Retinal pigment epithelial cell (primary cell): ENCODE measurements around the gene VDR.
A peak's percentile ranks its signal among the peaks of the same experiment; 100 is the strongest.

Source experiments
- DNase-seq: peaks from one replicate; pipeline ENCODE4 v3.0.0-alpha.2; 2010; ENCODE audit warnings: low read depth
- H3K4me3 ChIP-seq: 2 replicates; pipeline ENCODE4 v1.5.1; 2011; ENCODE audit warnings: mild to moderate bottlenecking, low read length, control low read depth, moderate library complexity
- TF ChIP-seq, protein P1 (sequence below): conservative IDR thresholded peaks from 2 replicates; pipeline ENCODE4 v1.5.1; 2011; ENCODE audit warnings: low read depth, low read length, control low read depth, inconsistent platforms

Gene VDR

DNA sequence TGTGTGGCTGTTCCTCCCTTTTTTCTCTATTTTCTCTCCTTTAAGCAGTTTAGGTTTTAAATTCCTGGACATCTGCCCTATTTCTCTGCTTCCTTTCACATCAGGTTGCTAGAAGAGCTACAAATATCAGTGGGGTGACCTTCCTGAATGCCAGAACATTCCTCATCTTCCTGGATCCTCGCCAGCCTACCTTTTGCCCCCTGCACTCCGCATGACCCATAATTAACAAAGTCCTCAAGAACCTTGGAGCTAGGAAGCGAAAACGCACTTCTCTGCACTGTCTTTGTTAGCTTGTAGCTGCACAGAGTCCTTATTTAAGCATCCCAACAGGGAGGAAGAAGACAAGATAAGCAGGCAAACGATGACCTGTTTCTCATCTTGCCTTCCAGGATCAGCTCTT lies 30.5 kb downstream of the VDR start:
- DNase-seq = no peak
- TF ChIP-seq, protein P1, sequence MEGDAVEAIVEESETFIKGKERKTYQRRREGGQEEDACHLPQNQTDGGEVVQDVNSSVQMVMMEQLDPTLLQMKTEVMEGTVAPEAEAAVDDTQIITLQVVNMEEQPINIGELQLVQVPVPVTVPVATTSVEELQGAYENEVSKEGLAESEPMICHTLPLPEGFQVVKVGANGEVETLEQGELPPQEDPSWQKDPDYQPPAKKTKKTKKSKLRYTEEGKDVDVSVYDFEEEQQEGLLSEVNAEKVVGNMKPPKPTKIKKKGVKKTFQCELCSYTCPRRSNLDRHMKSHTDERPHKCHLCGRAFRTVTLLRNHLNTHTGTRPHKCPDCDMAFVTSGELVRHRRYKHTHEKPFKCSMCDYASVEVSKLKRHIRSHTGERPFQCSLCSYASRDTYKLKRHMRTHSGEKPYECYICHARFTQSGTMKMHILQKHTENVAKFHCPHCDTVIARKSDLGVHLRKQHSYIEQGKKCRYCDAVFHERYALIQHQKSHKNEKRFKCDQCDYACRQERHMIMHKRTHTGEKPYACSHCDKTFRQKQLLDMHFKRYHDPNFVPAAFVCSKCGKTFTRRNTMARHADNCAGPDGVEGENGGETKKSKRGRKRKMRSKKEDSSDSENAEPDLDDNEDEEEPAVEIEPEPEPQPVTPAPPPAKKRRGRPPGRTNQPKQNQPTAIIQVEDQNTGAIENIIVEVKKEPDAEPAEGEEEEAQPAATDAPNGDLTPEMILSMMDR = no peak
- no peak overlapping the region for H3K4me3 ChIP-seq

DNA sequence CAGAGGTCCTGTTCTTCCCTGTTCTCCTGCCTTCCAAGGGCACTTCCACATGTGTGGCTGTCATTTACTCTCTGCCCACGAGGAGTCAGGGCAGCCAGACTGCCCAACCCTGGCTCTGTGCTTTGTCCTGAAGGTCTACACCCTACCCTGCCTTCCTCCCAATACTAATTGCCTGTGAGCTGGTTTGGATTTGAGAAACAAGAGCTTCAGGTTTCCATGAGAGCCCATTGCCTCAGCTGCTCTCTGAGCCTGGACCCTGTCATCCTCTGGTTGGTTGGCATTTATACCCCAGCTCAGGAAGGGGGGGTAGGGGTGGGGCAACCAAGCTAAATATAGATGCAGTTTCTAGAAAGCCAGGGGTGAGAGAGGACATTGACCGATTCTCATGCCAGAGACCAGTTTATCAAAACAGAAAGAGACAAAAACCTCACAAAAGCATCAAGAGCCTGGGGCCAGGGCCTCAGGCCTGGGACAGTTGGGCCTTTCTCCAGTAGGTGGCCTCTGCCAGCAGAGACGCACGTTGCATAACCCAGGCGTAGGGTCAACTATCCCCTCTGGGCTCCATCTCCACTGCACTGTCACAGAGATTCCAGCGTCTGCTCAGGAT lies 34.5 kb downstream of the VDR start:
- no peak overlapping the region for H3K4me3 ChIP-seq
- TF ChIP-seq, protein P1 = peak; percentile 56
- DNase-seq = no peak

DNA sequence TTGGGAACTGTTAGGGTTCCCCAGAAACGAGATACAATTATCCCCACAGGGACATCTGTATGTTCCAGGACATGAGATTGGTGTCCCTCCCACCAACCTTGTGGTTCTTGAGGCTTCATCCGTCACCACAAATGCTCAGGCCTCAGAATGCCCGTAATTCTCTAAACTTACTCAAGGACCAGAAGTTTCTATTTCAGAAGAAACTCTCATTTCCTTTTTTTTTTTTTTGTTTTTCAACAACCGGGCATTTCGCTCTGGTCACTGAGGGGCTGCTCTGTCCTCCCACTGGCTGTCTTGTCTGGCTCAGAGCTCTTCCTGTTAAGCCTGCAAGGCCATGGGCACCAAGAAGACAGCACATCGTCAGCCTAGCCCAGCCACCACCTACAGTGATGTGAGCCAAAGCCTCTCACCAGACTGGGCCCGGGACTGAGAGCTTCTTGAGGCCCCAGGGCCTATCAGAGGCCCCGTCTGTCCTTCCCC lies 36.2 kb downstream of the VDR start:
- DNase-seq = no peak
- TF ChIP-seq, protein P1 = no peak
- no peak overlapping the region for H3K4me3 ChIP-seq

DNA sequence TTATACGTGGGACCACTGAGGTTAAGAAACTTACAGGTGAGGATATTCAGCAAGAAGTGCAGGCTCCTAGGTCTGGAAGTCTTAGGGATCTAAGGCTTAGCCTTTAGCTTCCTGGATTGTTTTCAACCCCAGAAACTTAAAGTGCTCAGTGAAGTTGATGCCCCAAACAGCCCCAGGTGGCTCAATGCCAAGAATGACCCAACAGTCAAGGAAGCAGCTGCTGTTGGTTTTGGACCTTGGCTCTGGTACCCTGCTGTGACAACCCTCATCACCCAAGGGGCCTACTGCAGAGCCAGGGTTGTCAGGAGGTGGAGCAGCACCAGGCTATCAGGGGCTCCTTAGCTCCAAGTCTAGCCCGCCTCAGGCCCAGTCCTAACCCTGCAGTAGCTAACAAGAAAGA lies 36.8 kb downstream of the VDR start:
- TF ChIP-seq, protein P1 = no peak
- H3K4me3 ChIP-seq = no peak overlapping the region
- DNase-seq = no peak

DNA sequence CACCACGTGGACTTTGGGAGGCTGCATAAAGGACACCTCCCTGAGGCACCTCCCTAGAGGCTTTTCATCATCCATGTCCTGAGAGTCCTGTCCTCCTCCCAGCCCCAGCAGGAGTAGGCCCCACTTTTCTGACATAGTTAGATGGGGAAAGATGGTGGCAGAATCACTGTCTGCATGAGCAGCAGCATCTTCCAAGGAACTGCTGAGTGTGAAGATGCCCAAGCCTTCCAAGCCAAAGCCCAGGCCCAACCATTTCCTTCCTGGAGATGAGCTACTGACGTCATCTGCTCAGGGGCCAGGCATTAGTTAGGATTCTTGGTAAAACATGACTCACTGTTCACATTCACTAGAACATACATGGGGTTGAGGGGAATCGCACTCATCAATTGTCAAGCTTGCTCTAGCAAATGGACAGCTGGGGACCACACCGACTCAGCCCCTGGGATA lies 37.3 kb downstream of the VDR start:
- no peak overlapping the region for H3K4me3 ChIP-seq
- TF ChIP-seq, protein P1 = no peak
- DNase-seq = no peak

DNA sequence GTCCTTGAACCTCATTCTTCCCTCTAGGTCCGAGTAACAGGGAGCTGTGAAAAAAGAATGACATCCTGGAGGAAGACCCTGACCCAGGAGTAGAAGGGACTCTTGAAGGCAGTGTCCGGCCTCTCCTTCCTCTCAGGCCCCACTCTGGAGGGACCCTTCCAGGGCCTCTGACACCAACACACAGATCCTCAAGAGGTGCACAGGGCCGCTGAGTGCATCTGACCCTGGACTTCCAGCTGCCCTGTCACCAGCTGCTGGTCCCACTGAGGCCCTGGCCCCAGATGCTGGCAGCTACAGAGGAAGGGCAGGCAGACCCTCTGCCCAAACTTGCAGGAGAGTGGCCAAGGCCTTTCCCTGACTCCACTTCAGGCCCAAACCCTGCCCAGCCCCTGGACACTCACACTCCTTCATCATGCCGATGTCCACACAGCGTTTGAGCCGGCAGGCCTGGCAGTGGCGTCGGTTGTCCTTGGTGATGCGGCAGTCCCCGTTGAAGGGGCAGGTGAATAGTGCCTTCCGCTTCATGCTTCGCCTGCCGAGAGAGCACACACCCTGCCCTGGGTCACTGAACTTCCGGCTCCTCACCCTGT lies 40.1 kb downstream of the VDR start:
- TF ChIP-seq, protein P1 = no peak
- no peak for DNase-seq
- no peak overlapping the region for H3K4me3 ChIP-seq

DNA sequence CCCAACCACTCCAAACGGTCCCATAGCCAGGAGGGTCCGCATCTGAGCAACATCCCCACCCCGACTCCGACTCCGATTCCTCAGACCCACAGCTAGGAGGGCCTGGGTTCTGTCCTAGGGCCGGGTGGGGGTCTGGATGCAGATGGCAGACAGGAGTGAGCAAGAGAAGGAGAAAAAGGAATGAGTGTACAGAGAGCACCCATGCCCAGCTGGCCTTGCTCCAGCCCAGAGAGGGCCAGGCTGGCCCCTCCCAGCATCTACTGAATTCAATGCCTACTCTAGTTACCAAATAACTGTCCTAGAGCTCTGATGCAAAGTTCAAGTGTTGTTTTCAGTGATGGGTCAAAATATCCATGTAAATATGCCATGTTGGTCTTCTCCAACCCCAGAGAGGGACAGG lies 40.8 kb downstream of the VDR start:
- no peak overlapping the region for H3K4me3 ChIP-seq
- no peak for DNase-seq

More for the DNA sequence above, 40.8 kb downstream of the VDR start:
- TF ChIP-seq, protein P1 = no peak
